Activated CD4-positive, alpha-beta T cell treated with anti-CD3 and anti-CD28 coated beads, Interleukin-2, amount 50 U/mL, for 4 hours (primary cell): ENCODE measurements around the gene MUC2.
A peak's percentile ranks its signal among the peaks of the same experiment; 100 is the strongest.

ENCODE experiments used
- DNase-seq, 2 experiments: peaks; one replicate each; pipeline ENCODE4 v3.0.0-alpha.2; 2020

MUC2 gene

GRCh38 chr11:1036931-1037330 is 37.7 kb upstream of the MUC2 start:
- DNase-seq = no peak

- DNase-seq = no peak
Observed at GRCh38 chr11:1037506-1038055, 37.1 kb upstream of the MUC2 start.

- no peak for DNase-seq
Observed at GRCh38 chr11:1038361-1038760, 36.3 kb upstream of the MUC2 start.

GRCh38 chr11:1038921-1039320 is 35.8 kb upstream of the MUC2 start:
- DNase-seq = no peak

- DNase-seq = no peak
Observed at GRCh38 chr11:1039481-1040427, 34.9 kb upstream of the MUC2 start.

- no peak for DNase-seq
Observed at GRCh38 chr11:1040428-1041148, 34.1 kb upstream of the MUC2 start.

- no peak for DNase-seq
Observed at GRCh38 chr11:1041149-1041467, 33.6 kb upstream of the MUC2 start.

- DNase-seq = no peak
Observed at GRCh38 chr11:1041471-1041870, 33.2 kb upstream of the MUC2 start.

- DNase-seq = no peak
Observed at GRCh38 chr11:1041936-1042608, 32.6 kb upstream of the MUC2 start.

GRCh38 chr11:1042626-1043562 is 31.8 kb upstream of the MUC2 start:
- DNase-seq = no peak

- no peak for DNase-seq
Observed at GRCh38 chr11:1043563-1044096, 31.0 kb upstream of the MUC2 start.

GRCh38 chr11:1044160-1044559 is 30.5 kb upstream of the MUC2 start:
- DNase-seq = no peak

GRCh38 chr11:1047595-1048156 is 27.0 kb upstream of the MUC2 start:
- no peak for DNase-seq

GRCh38 chr11:1048375-1049070 is 26.2 kb upstream of the MUC2 start:
- DNase-seq = no peak

GRCh38 chr11:1049071-1049405 is 25.6 kb upstream of the MUC2 start:
- no peak for DNase-seq

GRCh38 chr11:1049431-1049891 is 25.2 kb upstream of the MUC2 start:
- DNase-seq = no peak

- DNase-seq = no peak
Observed at GRCh38 chr11:1049911-1050580, 24.6 kb upstream of the MUC2 start.

GRCh38 chr11:1050581-1051355 is 23.9 kb upstream of the MUC2 start:
- peak; percentile 60 to 65 for DNase-seq

- DNase-seq = no peak
Observed at GRCh38 chr11:1051356-1052132, 23.1 kb upstream of the MUC2 start.
